IMR-90 (cell line): Measurements from ENCODE around the gene MEGF10. TPM values are rescaled to one million over a fixed set of nuclear protein-coding genes. Genes with fewer than 3 reads are reported as not detected.

Source experiments
- ATAC-seq: fragments of 200-7000 bp; cut with Tn5 transposase; 2 replicates; pipeline ENCODE4 v1.9.1; 2020; ENCODE audit warnings: low read depth, mild to moderate bottlenecking, moderate library complexity
- BruUV-seq: library from RNA; stranded (reverse); fragments of 400-500 nt; replicated peaks from 2 replicates; lab custom pipeline; 2021; lab: Mats Ljungman, UMichigan
- CTCF ChIA-PET: fragments of 300-600 bp; formaldehyde crosslinking; extraction: SDS; loops from one replicate; lab custom pipeline; 2021; ENCODE audit warnings: antibody characterized with exemption; lab: Yijun Ruan, JAX
- POLR2A ChIA-PET: fragments of 300-600 bp; sonication (Branson Sonifier 250); formaldehyde crosslinking; loops from one replicate; lab custom pipeline; 2022; ENCODE audit warnings: antibody characterized with exemption; ENCODE audit not compliant: unreplicated experiment; lab: Charles Lee
- DNase-seq: peaks from one replicate; pipeline ENCODE4 v3.0.0; 2013
- H2AFZ ChIP-seq: replicated peaks from 2 replicates; pipeline ENCODE3; 2013; ENCODE audit warnings: low read length, mild to moderate bottlenecking; ENCODE audit not compliant: poor library complexity
- H2AK5ac ChIP-seq: 2 replicates; pipeline ENCODE4 v1.6.1; 2013; ENCODE audit warnings: low read depth, low read length, inconsistent platforms
- H2AK9ac ChIP-seq: replicated peaks from 2 replicates; pipeline ENCODE3; 2013; ENCODE audit warnings: mild to moderate bottlenecking, low read depth, low read length, moderate library complexity; ENCODE audit not compliant: poor library complexity
- H2BK120ac ChIP-seq: 2 replicates; pipeline ENCODE4 v1.6.1; 2013; ENCODE audit warnings: low read depth, low read length, inconsistent platforms
- H2BK15ac ChIP-seq: 3 replicates; pipeline ENCODE4 v1.6.1; 2013; ENCODE audit warnings: low read depth, low read length, inconsistent platforms
- H2BK20ac ChIP-seq: 2 replicates; pipeline ENCODE4 v1.6.1; 2013; ENCODE audit warnings: low read depth, mild to moderate bottlenecking, inconsistent platforms, low read length, moderate library complexity
- H2BK5ac ChIP-seq: 2 replicates; pipeline ENCODE4 v1.6.1; 2013; ENCODE audit warnings: mild to moderate bottlenecking, low read depth, low read length, inconsistent platforms; ENCODE audit not compliant: poor library complexity, severe bottlenecking
- H3K14ac ChIP-seq: replicated peaks from 2 replicates; pipeline ENCODE4 v1.6.1; 2013; ENCODE audit warnings: low read depth, low read length, inconsistent platforms
- H3K18ac ChIP-seq: 2 replicates; pipeline ENCODE4 v1.6.1; 2013; ENCODE audit warnings: low read depth, low read length, control low read depth
- H3K23ac ChIP-seq: 2 replicates; pipeline ENCODE4 v1.6.1; 2013; ENCODE audit warnings: low read depth, low read length, inconsistent platforms
- H3K27ac ChIP-seq: 2 replicates; pipeline ENCODE4 v1.5.1; 2013; ENCODE audit warnings: mild to moderate bottlenecking, control low read depth, low read length; ENCODE audit not compliant: insufficient read depth
- H3K27me3 ChIP-seq: 2 replicates; pipeline ENCODE4 v1.6.1; 2013; ENCODE audit warnings: low read length; ENCODE audit not compliant: control insufficient read depth, insufficient read depth
- H3K36me3 ChIP-seq: 2 replicates; pipeline ENCODE4 v1.6.1; 2013; ENCODE audit warnings: low read length, mixed read lengths; ENCODE audit not compliant: control insufficient read depth, insufficient read depth
- H3K4ac ChIP-seq: 2 replicates; pipeline ENCODE4 v1.6.1; 2013; ENCODE audit warnings: low read depth, low read length, inconsistent platforms
- H3K4me1 ChIP-seq: 2 replicates; pipeline ENCODE4 v1.6.1; 2013; ENCODE audit warnings: low read length, mixed read lengths; ENCODE audit not compliant: control insufficient read depth, insufficient read depth
- H3K4me2 ChIP-seq: 2 replicates; pipeline ENCODE4 v1.6.1; 2013; ENCODE audit warnings: low read depth, mild to moderate bottlenecking, control low read depth, low read length, moderate library complexity
- H3K4me3 ChIP-seq: 2 replicates; pipeline ENCODE4 v1.5.1; 2013; ENCODE audit warnings: low read depth, mild to moderate bottlenecking, control low read depth, low read length, moderate library complexity; ENCODE audit not compliant: insufficient read depth
- H3K56ac ChIP-seq: 2 replicates; pipeline ENCODE4 v1.6.1; 2013; ENCODE audit warnings: low read length, inconsistent platforms; ENCODE audit not compliant: insufficient read depth; ENCODE audit errors: extremely low read depth
- H3K79me1 ChIP-seq, 2 experiments: 2 replicates each; pipeline ENCODE4 v1.6.1; 2013; ENCODE audit warnings: low read length in 2 of 2, inconsistent platforms in 1 of 2, low read depth in 1 of 2
- H3K9ac ChIP-seq: 2 replicates; pipeline ENCODE4 v1.6.1; 2013; ENCODE audit warnings: low read depth, low read length, control low read depth
- H3K9me1 ChIP-seq: 2 replicates; pipeline ENCODE4 v1.6.1; 2013; ENCODE audit warnings: low read length, inconsistent platforms; ENCODE audit not compliant: insufficient read depth
- H3K9me3 ChIP-seq: 2 replicates; pipeline ENCODE4 v1.6.1; 2013; ENCODE audit warnings: low read length; ENCODE audit not compliant: control insufficient read depth, insufficient read depth
- H4K20me1 ChIP-seq: 2 replicates; pipeline ENCODE4 v1.6.1; 2013; ENCODE audit warnings: low read length, inconsistent platforms; ENCODE audit not compliant: insufficient read depth
- H4K5ac ChIP-seq: 2 replicates; pipeline ENCODE4 v1.6.1; 2013; ENCODE audit warnings: mild to moderate bottlenecking, low read depth, low read length, control low read depth
- H4K8ac ChIP-seq, 2 experiments: 2 replicates each; pipeline ENCODE4 v1.6.1; 2013; ENCODE audit warnings: low read depth in 2 of 2, low read length in 2 of 2, control low read depth in 1 of 2, inconsistent platforms in 1 of 2
- H4K91ac ChIP-seq: 2 replicates; pipeline ENCODE4 v1.6.1; 2013; ENCODE audit warnings: low read depth, low read length, inconsistent platforms; ENCODE audit not compliant: insufficient read depth
- BHLHE40 ChIP-seq: fragments of 150-350 bp; IDR thresholded peaks from 2 replicates; pipeline ENCODE4 v1.6.1; 2016; ENCODE audit warnings: mild to moderate bottlenecking, low read depth, low read length
- CEBPB ChIP-seq: IDR thresholded peaks from 2 replicates; pipeline ENCODE4 v1.6.1; 2012; ENCODE audit warnings: low read depth, low read length, improper control_type of control experiment
- CHD1 ChIP-seq: IDR thresholded peaks from 2 replicates; pipeline ENCODE4 v1.6.1; 2012; ENCODE audit warnings: low read depth, low read length, improper control_type of control experiment
- FOS ChIP-seq: fragments of 150-350 bp; IDR thresholded peaks from 2 replicates; pipeline ENCODE4 v1.6.1; 2016; ENCODE audit warnings: low read depth, low read length
- MAFK ChIP-seq: IDR thresholded peaks from 2 replicates; pipeline ENCODE4 v1.6.1; 2012; ENCODE audit warnings: low read depth, low read length, improper control_type of control experiment
- MAZ ChIP-seq: IDR thresholded peaks from 2 replicates; pipeline ENCODE4 v1.6.1; 2012; ENCODE audit warnings: low read depth, mild to moderate bottlenecking, low read length, improper control_type of control experiment, moderate library complexity, borderline replicate concordance
- MXI1 ChIP-seq: IDR thresholded peaks from 2 replicates; pipeline ENCODE4 v1.6.1; 2012; ENCODE audit warnings: low read depth, mild to moderate bottlenecking, low read length, moderate library complexity, borderline replicate concordance
- NFE2L2 ChIP-seq: fragments of 150-350 bp; IDR thresholded peaks from 2 replicates; pipeline ENCODE4 v1.6.1; 2016; ENCODE audit warnings: low read depth, mild to moderate bottlenecking, low read length
- POLR2A ChIP-seq: IDR thresholded peaks from 2 replicates; pipeline ENCODE4 v1.6.1; 2012; ENCODE audit warnings: mild to moderate bottlenecking, low read depth, low read length
- RAD21 ChIP-seq: IDR thresholded peaks from 2 replicates; pipeline ENCODE4 v1.6.1; 2012; ENCODE audit warnings: low read length, improper control_type of control experiment
- RCOR1 ChIP-seq: IDR thresholded peaks from 2 replicates; pipeline ENCODE4 v1.6.1; 2012; ENCODE audit warnings: mild to moderate bottlenecking, low read length, improper control_type of control experiment; ENCODE audit not compliant: insufficient replicate concordance
- RFX5 ChIP-seq: IDR thresholded peaks from 2 replicates; pipeline ENCODE4 v1.8.0; 2012; ENCODE audit warnings: low read depth, mild to moderate bottlenecking, low read length, moderate library complexity
- SMC3 ChIP-seq: fragments of 150-350 bp; IDR thresholded peaks from 2 replicates; pipeline ENCODE4 v1.6.1; 2016; ENCODE audit warnings: low read depth, mild to moderate bottlenecking, antibody characterized with exemption, low read length, moderate library complexity
- WGBS, 2 experiments: methylation state at CpG; one replicate each; pipeline versions ENCODE4 v1.1.5 to v1.1.7; 2013; ENCODE audit warnings: missing lambda C conversion rate in 2 of 2; ENCODE audit not compliant: insufficient read length in 1 of 2; ENCODE audit errors: extremely low coverage in 2 of 2; 5-methylcytosine and 5-hydroxymethylcytosine counted together
- dilution Hi-C: fragments of 300-500 bp; cut with HindIII; formaldehyde crosslinking; loops from one replicate; pipeline ENCODE4 v1.14.3; 2018; ENCODE audit warnings: low sequenced_read_pairs; ENCODE audit not compliant: unreplicated experiment
- in situ Hi-C: fragments of 300-500 bp; cut with MboI; formaldehyde crosslinking; loops from 3 replicates; pipeline ENCODE4 v1.14.3; 2019; ENCODE audit warnings: low sequenced_read_pairs, inconsistent platforms, mixed read lengths
- intact Hi-C: fragments of 100-400 bp; cut with micrococcal nuclease; formaldehyde crosslinking; loops from 2 replicates; pipeline ENCODE4 v1.10.0; 2022
- polyA plus RNA-seq, 3 experiments: library from polyadenylated mRNA; depleted of rRNA; stranded (reverse); fragments of >200 nt; gene quantifications; 2 replicates each; pipeline ENCODE4 v1.2.3, GENCODE V29; 2012; ENCODE audit warnings: low replicate concordance in 1 of 3
- total RNA-seq: library from RNA; depleted of rRNA; stranded (reverse); fragments of >200 nt; gene quantifications from 2 replicates; pipeline ENCODE4 v1.2.3, GENCODE V29; 2012
- TF ChIP-seq, protein P1 (sequence below): fragments of 150-350 bp; IDR thresholded peaks from 2 replicates; pipeline ENCODE4 v1.6.1; 2016; ENCODE audit warnings: low read depth, mild to moderate bottlenecking, low read length, moderate library complexity, borderline replicate concordance
- TF ChIP-seq, protein P2 (sequence below): fragments of 150-350 bp; IDR thresholded peaks from 2 replicates; pipeline ENCODE4 v1.6.1; 2017; ENCODE audit warnings: mild to moderate bottlenecking, antibody characterized with exemption, low read length, low read depth
- TF ChIP-seq, protein P3 (sequence below): conservative IDR thresholded peaks from 2 replicates; pipeline ENCODE4 v1.5.1; 2012; ENCODE audit warnings: mild to moderate bottlenecking, low read depth, low read length, improper control_type of control experiment

MEGF10 gene
- total and polyA plus RNA-seq, 2 of the 4 experiments (the other 2 are of a cell fraction): not detected

DNA sequence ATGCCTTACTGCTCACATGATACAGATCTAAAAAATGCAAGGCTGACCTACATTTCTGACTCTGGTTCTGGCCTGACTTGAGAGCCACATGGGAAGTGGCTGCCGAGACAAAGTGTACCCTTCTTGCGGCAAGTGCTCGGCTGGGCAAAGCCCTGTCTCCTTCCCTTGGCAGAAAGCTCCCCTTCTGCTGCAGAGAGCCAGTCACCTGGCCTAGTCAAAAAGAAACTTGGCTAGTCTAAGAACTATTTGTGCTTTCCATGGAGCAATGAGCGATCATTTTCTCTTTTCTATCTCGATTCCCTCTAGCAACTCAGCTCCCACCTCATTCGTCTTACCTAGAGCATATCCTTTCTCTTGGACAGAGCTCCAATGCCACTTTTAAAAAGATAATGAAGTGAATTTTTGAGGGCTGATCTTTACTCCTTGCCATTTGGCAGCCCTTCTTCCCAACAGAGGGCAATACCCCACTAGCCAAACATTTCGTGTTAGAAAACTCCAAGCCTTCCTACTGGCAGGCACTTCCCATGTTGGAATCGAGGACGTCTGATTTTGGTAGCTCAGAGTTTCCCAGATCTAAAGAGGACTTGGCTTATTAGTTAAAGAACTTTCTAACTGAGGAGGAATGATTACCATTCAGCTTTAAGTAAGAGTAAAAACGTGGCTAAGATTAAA lies 118.8 kb downstream of the MEGF10 start:
- Histone ChIP-seq H3K9ac (no peak overlapping the region), H3K18ac (no peak overlapping the region), H3K56ac (no peak overlapping the region), H2BK5ac (no peak overlapping the region), H4K8ac (no peak overlapping the region), H4K5ac (no peak overlapping the region), H2AK5ac (no peak overlapping the region), H2BK15ac (no peak overlapping the region), H3K23ac (no peak overlapping the region), H3K27ac (no peak overlapping the region), H3K14ac (no peak overlapping the region), H2BK20ac (no peak overlapping the region), H2BK120ac (no peak overlapping the region), H3K36me3 (no peaks in the 10 kb centered on the region), H4K20me1 (no peaks in the 10 kb centered on the region), H3K27me3 (peaks cover 6% of the 10 kb centered on the region), H3K9me3 (no peaks in the 10 kb centered on the region), H2AFZ (no peak overlapping the region), H3K4me3 (no peak overlapping the region), H3K79me1 (no peaks in the 10 kb centered on the region), H2AK9ac (no peak overlapping the region), H3K4me2 (no peak overlapping the region), H3K4me1 (no peaks in the 10 kb centered on the region), H3K4ac (no peak overlapping the region), H3K9me1 (no peaks in the 10 kb centered on the region), H4K91ac (no peak overlapping the region)
- TF ChIP-seq POLR2A (no peak), MAFK (no peak), FOS (no peak), MXI1 (no peak), NFE2L2 (no peak), CHD1 (no peak), RAD21 (no peak), MAZ (no peak), RFX5 (no peak), CEBPB (no peak), SMC3 (no peak), BHLHE40 (no peak), RCOR1 (no peak)
- TF ChIP-seq, protein P1, sequence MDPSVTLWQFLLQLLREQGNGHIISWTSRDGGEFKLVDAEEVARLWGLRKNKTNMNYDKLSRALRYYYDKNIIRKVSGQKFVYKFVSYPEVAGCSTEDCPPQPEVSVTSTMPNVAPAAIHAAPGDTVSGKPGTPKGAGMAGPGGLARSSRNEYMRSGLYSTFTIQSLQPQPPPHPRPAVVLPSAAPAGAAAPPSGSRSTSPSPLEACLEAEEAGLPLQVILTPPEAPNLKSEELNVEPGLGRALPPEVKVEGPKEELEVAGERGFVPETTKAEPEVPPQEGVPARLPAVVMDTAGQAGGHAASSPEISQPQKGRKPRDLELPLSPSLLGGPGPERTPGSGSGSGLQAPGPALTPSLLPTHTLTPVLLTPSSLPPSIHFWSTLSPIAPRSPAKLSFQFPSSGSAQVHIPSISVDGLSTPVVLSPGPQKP: no peak
- TF ChIP-seq, protein P2, sequence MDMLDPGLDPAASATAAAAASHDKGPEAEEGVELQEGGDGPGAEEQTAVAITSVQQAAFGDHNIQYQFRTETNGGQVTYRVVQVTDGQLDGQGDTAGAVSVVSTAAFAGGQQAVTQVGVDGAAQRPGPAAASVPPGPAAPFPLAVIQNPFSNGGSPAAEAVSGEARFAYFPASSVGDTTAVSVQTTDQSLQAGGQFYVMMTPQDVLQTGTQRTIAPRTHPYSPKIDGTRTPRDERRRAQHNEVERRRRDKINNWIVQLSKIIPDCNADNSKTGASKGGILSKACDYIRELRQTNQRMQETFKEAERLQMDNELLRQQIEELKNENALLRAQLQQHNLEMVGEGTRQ: no peak
- TF ChIP-seq, protein P3, sequence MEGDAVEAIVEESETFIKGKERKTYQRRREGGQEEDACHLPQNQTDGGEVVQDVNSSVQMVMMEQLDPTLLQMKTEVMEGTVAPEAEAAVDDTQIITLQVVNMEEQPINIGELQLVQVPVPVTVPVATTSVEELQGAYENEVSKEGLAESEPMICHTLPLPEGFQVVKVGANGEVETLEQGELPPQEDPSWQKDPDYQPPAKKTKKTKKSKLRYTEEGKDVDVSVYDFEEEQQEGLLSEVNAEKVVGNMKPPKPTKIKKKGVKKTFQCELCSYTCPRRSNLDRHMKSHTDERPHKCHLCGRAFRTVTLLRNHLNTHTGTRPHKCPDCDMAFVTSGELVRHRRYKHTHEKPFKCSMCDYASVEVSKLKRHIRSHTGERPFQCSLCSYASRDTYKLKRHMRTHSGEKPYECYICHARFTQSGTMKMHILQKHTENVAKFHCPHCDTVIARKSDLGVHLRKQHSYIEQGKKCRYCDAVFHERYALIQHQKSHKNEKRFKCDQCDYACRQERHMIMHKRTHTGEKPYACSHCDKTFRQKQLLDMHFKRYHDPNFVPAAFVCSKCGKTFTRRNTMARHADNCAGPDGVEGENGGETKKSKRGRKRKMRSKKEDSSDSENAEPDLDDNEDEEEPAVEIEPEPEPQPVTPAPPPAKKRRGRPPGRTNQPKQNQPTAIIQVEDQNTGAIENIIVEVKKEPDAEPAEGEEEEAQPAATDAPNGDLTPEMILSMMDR: no peak
- no TSS peak for BruUV-seq
- ChIA-PET POLR2A (no interaction called here), CTCF (interaction anchor here (0.6 to 1.1 kb wide), 2 partner anchors 13 to 47 kb away, joined by 3 to 6 read pairs; no protein-coding TSS in a partner anchor)
- 95% methylated on average over 4 of the region's 10 CpGs; no CpG with 5 or more reads in 1 of the 2 experiments for WGBS, 2 experiments
- dilution Hi-C loops (no loop called here), intact Hi-C loops (no loop called here), in situ Hi-C loops (no loop called here)
- DNase-seq (no peak), ATAC-seq (no peak)
